ENCODE data around the gene PXK.

DNA sequence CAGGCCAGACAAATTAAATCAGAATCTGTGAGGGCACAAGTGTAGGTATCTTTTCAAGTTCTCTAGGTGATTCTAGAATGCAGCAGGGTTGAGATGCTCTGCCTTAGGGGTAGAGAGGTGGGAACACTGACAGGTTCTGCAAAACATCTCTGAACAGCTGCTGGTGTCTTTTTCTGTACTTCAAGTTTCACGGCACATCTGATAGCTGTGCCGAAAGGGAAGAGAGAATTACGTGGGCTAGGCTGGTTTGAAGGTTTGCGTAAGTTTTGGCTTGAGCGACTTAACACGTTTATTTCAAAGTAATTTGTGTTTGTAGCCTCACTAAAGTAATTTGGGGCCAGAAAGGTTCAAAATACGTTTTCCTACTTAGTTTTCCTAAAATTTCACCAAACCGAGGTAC lies 22.5 kb downstream of the PXK start:
- TF ChIP-seq GATA2 (IDR thresholded peaks at IDR 0.05; ENCODE audit: low read depth, low read length) = no peak
- no peak for TF ChIP-seq GATA3 (IDR thresholded peaks at IDR 0.05; ENCODE audit: low read depth, low read length)
